IPS-18a (cell line): ENCODE results near the gene ATP5F1E.

Experiments
- H3K27ac ChIP-seq: one replicate; pipeline ENCODE4 v1.5.1; 2013; ENCODE audit warnings: low read length
- H3K27me3 ChIP-seq: one replicate; pipeline ENCODE4 v1.6.1; 2013; ENCODE audit warnings: mild to moderate bottlenecking, low read length; ENCODE audit not compliant: control insufficient read depth, insufficient read depth
- H3K36me3 ChIP-seq: one replicate; pipeline ENCODE4 v1.6.1; 2013; ENCODE audit warnings: low read depth, low read length; ENCODE audit not compliant: control insufficient read depth
- H3K4me1 ChIP-seq: one replicate; pipeline ENCODE4 v1.6.1; 2013; ENCODE audit warnings: low read depth, low read length; ENCODE audit not compliant: control insufficient read depth
- H3K4me3 ChIP-seq: one replicate; pipeline ENCODE4 v1.5.1; 2013; ENCODE audit warnings: low read length
- H3K9ac ChIP-seq: one replicate; pipeline ENCODE4 v1.6.1; 2013; ENCODE audit warnings: mild to moderate bottlenecking, low read length, moderate library complexity
- H3K9me3 ChIP-seq: one replicate; pipeline ENCODE4 v1.6.1; 2013; ENCODE audit warnings: low read depth, low read length; ENCODE audit not compliant: control insufficient read depth

Gene ATP5F1E

GRCh38 chr20:59063358-59064213 lies 31.5 kb upstream of the ATP5F1E start:
- Histone ChIP-seq H3K27me3 (no peaks in the 10 kb centered on the region), H3K9ac (no peak overlapping the region), H3K4me3 (no peak overlapping the region), H3K27ac (no peak overlapping the region), H3K36me3 (no peaks in the 10 kb centered on the region), H3K9me3 (no peaks in the 10 kb centered on the region), H3K4me1 (no peaks in the 10 kb centered on the region)

- H3K4me1 ChIP-seq: no peaks in the 10 kb centered on the region
- H3K4me3 ChIP-seq: no peak overlapping the region
- H3K36me3 ChIP-seq: no peaks in the 10 kb centered on the region
- H3K27ac ChIP-seq: no peak overlapping the region
- H3K27me3 ChIP-seq: no peaks in the 10 kb centered on the region
- H3K9ac ChIP-seq: no peak overlapping the region
- H3K9me3 ChIP-seq: no peaks in the 10 kb centered on the region
Observed at GRCh38 chr20:59062081-59062480, 29.9 kb upstream of the ATP5F1E start.

GRCh38 chr20:59055302-59055701 lies 23.2 kb upstream of the ATP5F1E start:
- H3K4me3 ChIP-seq: no peak overlapping the region
- no peak overlapping the region for H3K27ac ChIP-seq
- no peaks in the 10 kb centered on the region for H3K9me3 ChIP-seq
- H3K27me3 ChIP-seq: no peaks in the 10 kb centered on the region
- no peak overlapping the region for H3K9ac ChIP-seq
- no peaks in the 10 kb centered on the region for H3K4me1 ChIP-seq
- no peaks in the 10 kb centered on the region for H3K36me3 ChIP-seq

- peaks cover 6% of the 10 kb centered on the region for H3K27me3 ChIP-seq
- no peaks in the 10 kb centered on the region for H3K9me3 ChIP-seq
- no peak overlapping the region for H3K9ac ChIP-seq
- H3K27ac ChIP-seq: no peak overlapping the region
- H3K4me3 ChIP-seq: no peak overlapping the region
- no peaks in the 10 kb centered on the region for H3K4me1 ChIP-seq
- no peaks in the 10 kb centered on the region for H3K36me3 ChIP-seq
Observed at GRCh38 chr20:59051666-59052185, 19.6 kb upstream of the ATP5F1E start.

GRCh38 chr20:59050437-59050836 lies 18.3 kb upstream of the ATP5F1E start:
- Histone ChIP-seq H3K27ac (no peak overlapping the region), H3K27me3 (peaks cover 6% of the 10 kb centered on the region), H3K4me3 (no peak overlapping the region), H3K36me3 (no peaks in the 10 kb centered on the region), H3K9me3 (no peaks in the 10 kb centered on the region), H3K4me1 (no peaks in the 10 kb centered on the region), H3K9ac (no peak overlapping the region)

- Histone ChIP-seq H3K4me3 (no peak overlapping the region), H3K27ac (no peak overlapping the region), H3K4me1 (no peaks in the 10 kb centered on the region), H3K9ac (no peak overlapping the region), H3K9me3 (no peaks in the 10 kb centered on the region), H3K27me3 (peaks cover 6% of the 10 kb centered on the region), H3K36me3 (no peaks in the 10 kb centered on the region)
Observed at GRCh38 chr20:59048681-59049030, 16.5 kb upstream of the ATP5F1E start.

- Histone ChIP-seq H3K9ac (no peak overlapping the region), H3K27ac (no peak overlapping the region)
Observed at GRCh38 chr20:59047938-59048680, 16.0 kb upstream of the ATP5F1E start.

GRCh38 chr20:59046862-59047261 lies 14.7 kb upstream of the ATP5F1E start:
- peaks cover 5% of the 10 kb centered on the region for H3K4me1 ChIP-seq

More at GRCh38 chr20:59047938-59048680, 16.0 kb upstream of the ATP5F1E start:
- Histone ChIP-seq H3K9me3 (no peaks in the 10 kb centered on the region), H3K4me1 (peaks cover 3% of the 10 kb centered on the region), H3K36me3 (no peaks in the 10 kb centered on the region), H3K4me3 (no peak overlapping the region), H3K27me3 (peaks cover 6% of the 10 kb centered on the region)

GRCh38 chr20:59044796-59045195 lies 12.7 kb upstream of the ATP5F1E start:
- no peaks in the 10 kb centered on the region for H3K9me3 ChIP-seq
- H3K4me1 ChIP-seq: peaks cover 5% of the 10 kb centered on the region
- no peak overlapping the region for H3K9ac ChIP-seq
- H3K27me3 ChIP-seq: peaks cover 6% of the 10 kb centered on the region
- H3K36me3 ChIP-seq: peaks cover 4% of the 10 kb centered on the region
- H3K27ac ChIP-seq: no peak overlapping the region
- no peak overlapping the region for H3K4me3 ChIP-seq

More at GRCh38 chr20:59046862-59047261, 14.7 kb upstream of the ATP5F1E start:
- Histone ChIP-seq H3K9me3 (no peaks in the 10 kb centered on the region), H3K4me3 (no peak overlapping the region), H3K27me3 (peaks cover 6% of the 10 kb centered on the region), H3K36me3 (no peaks in the 10 kb centered on the region), H3K27ac (no peak overlapping the region), H3K9ac (no peak overlapping the region)

GRCh38 chr20:59044295-59044694 lies 12.2 kb upstream of the ATP5F1E start:
- no peaks in the 10 kb centered on the region for H3K9me3 ChIP-seq
- no peak overlapping the region for H3K9ac ChIP-seq
- H3K4me1 ChIP-seq: peaks cover 5% of the 10 kb centered on the region
- H3K27ac ChIP-seq: no peak overlapping the region
- H3K27me3 ChIP-seq: peaks cover 6% of the 10 kb centered on the region
- no peak overlapping the region for H3K4me3 ChIP-seq
- peaks cover 4% of the 10 kb centered on the region for H3K36me3 ChIP-seq

- Histone ChIP-seq H3K27me3 (peaks cover 6% of the 10 kb centered on the region), H3K27ac (no peak overlapping the region), H3K9ac (no peak overlapping the region), H3K4me3 (no peak overlapping the region), H3K9me3 (no peaks in the 10 kb centered on the region), H3K4me1 (peaks cover 5% of the 10 kb centered on the region), H3K36me3 (peaks cover 4% of the 10 kb centered on the region)
Observed at GRCh38 chr20:59043698-59044097, 11.6 kb upstream of the ATP5F1E start.
